Vagina (tissue), 2 donors: Measurements from ENCODE around the gene CMSS1. TPM values are rescaled to one million over a fixed set of nuclear protein-coding genes. Genes with fewer than 3 reads are reported as not detected.

Experiments used
- DNase-seq, 2 donors: peaks; one replicate each; pipeline ENCODE4 v3.0.0-alpha.2; 2017; ENCODE audit errors: extremely low spot score in 2 of 2
- H3K27ac ChIP-seq: fragments of 200-600 bp; sonication (generic); one replicate; pipeline ENCODE4 v1.5.1; 2019
- H3K27me3 ChIP-seq: fragments of 200-600 bp; sonication (generic); one replicate; pipeline ENCODE4 v1.5.1; 2019
- H3K36me3 ChIP-seq, 2 donors: fragments of 200-600 bp; sonication (generic); one replicate each; pipeline ENCODE4 v1.5.1; 2017 to 2019
- H3K4me1 ChIP-seq: fragments of 200-600 bp; sonication (generic); one replicate; pipeline ENCODE4 v1.5.1; 2019
- H3K4me3 ChIP-seq, 2 donors: fragments of 200-600 bp; sonication (generic); 1 replicate in 1 of 2; 2 replicates in 1 of 2; pipeline ENCODE4 v1.5.1; 2016 to 2019
- H3K9me3 ChIP-seq: fragments of 200-600 bp; sonication (generic); one replicate; pipeline ENCODE4 v1.5.1; 2019
- POLR2A ChIP-seq, 2 donors: fragments of 450-650 bp; IDR thresholded peaks; one replicate each; pipeline ENCODE4 v1.6.1; 2017; ENCODE audit warnings: antibody characterized with exemption in 2 of 2, mild to moderate bottlenecking in 2 of 2, moderate library complexity in 2 of 2
- POLR2AphosphoS5 ChIP-seq, 2 donors: sonication (generic); formaldehyde crosslinking; IDR thresholded peaks; one replicate each; pipeline ENCODE4 v1.9.0; 2017; ENCODE audit warnings: antibody characterized with exemption in 2 of 2, mild to moderate bottlenecking in 2 of 2, low read depth in 1 of 2; ENCODE audit not compliant: insufficient read depth in 1 of 2
- intact Hi-C: fragments of 100-400 bp; cut with DNase I; formaldehyde crosslinking; loops from one replicate; pipeline ENCODE4 v1.15.1; 2023
- total RNA-seq: library from RNA; depleted of rRNA; stranded (reverse); fragments of >200 nt; gene quantifications from one replicate; pipeline ENCODE4 v1.2.3, GENCODE V29; 2016
- TF ChIP-seq, protein P1 (sequence below), 3 experiments: fragments of 450-650 bp in 2 of 3; fragments of 200-600 bp in 1 of 3; sonication (generic) in 1 of 3; IDR thresholded peaks; one replicate each; pipeline ENCODE4 v1.5.1; 2017 to 2019; ENCODE audit warnings: antibody characterized with exemption in 3 of 3, mild to moderate bottlenecking in 2 of 3, moderate library complexity in 2 of 3

CMSS1 gene
- total RNA-seq, 1 donor from 2014 or later = 21.4 TPM

DNA sequence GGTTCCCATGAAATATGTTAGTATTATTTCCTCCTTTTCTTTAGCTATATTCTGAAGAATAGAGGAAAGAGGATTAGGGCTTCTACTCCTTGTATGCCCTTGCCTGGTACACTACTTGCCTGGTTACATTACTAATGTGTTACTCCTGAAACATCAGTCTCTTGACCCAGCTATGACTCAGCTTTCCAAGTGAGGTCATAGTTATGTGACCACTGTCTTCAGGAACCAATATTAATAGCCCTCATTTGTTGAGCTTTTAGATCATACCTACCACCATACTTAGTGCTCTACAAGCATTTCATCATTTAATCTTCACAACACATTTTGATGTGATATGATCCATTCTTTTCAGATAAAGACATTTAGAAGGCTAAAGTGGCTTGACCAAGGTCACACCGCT lies 60.3 kb downstream of the CMSS1 start:
- no peaks in the 10 kb centered on the region for H3K36me3 ChIP-seq
- H3K4me1 ChIP-seq = peaks cover 21% of the 10 kb centered on the region
- TF ChIP-seq POLR2AphosphoS5 (IDR thresholded peaks at IDR 0.05; ENCODE audit: insufficient read depth in 1 of 2, low read depth in 1 of 2) (no peak), POLR2A (IDR thresholded peaks at IDR 0.05) (no peak)
- TF ChIP-seq, protein P1, sequence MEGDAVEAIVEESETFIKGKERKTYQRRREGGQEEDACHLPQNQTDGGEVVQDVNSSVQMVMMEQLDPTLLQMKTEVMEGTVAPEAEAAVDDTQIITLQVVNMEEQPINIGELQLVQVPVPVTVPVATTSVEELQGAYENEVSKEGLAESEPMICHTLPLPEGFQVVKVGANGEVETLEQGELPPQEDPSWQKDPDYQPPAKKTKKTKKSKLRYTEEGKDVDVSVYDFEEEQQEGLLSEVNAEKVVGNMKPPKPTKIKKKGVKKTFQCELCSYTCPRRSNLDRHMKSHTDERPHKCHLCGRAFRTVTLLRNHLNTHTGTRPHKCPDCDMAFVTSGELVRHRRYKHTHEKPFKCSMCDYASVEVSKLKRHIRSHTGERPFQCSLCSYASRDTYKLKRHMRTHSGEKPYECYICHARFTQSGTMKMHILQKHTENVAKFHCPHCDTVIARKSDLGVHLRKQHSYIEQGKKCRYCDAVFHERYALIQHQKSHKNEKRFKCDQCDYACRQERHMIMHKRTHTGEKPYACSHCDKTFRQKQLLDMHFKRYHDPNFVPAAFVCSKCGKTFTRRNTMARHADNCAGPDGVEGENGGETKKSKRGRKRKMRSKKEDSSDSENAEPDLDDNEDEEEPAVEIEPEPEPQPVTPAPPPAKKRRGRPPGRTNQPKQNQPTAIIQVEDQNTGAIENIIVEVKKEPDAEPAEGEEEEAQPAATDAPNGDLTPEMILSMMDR (IDR thresholded peaks at IDR 0.05) = no peak
- no peak overlapping the region for H3K4me3 ChIP-seq
- intact Hi-C loops = loop anchor here (10.0 kb wide), 1 partner anchor 67 kb away; no protein-coding TSS in a partner anchor
- H3K27me3 ChIP-seq = no peaks in the 10 kb centered on the region
- no peaks in the 10 kb centered on the region for H3K9me3 ChIP-seq
- H3K27ac ChIP-seq = no peak overlapping the region
- no peak for DNase-seq

DNA sequence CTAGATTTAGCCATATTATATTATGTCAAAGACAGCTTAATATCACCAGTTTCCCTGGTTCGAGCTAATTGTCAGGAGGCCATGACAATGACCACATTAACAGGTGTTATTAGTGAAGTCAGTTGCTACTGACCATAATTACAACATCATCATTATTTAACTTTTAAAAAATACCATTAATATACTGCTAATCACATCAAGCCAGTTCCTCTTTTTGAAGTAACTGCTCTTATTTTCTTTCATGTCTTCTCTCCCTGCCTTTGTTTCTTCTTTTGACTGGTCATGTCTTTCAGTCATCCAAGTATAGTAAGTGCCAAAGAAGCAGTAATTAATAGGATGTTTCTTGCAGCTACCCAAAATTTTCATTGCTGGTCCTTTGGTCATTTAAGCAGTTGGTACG lies 61.6 kb downstream of the CMSS1 start:
- no peak overlapping the region for H3K27ac ChIP-seq
- intact Hi-C loops = loop anchor here (10.0 kb wide), 1 partner anchor 66 kb away; no protein-coding TSS in a partner anchor
- TF ChIP-seq, protein P1 (IDR thresholded peaks at IDR 0.05) = no peak
- TF ChIP-seq POLR2A (IDR thresholded peaks at IDR 0.05) (no peak), POLR2AphosphoS5 (IDR thresholded peaks at IDR 0.05; ENCODE audit: insufficient read depth in 1 of 2, low read depth in 1 of 2) (no peak)
- no peaks in the 10 kb centered on the region for H3K27me3 ChIP-seq
- peaks cover 21% of the 10 kb centered on the region for H3K4me1 ChIP-seq
- no peak overlapping the region for H3K4me3 ChIP-seq
- no peaks in the 10 kb centered on the region for H3K36me3 ChIP-seq
- no peaks in the 10 kb centered on the region for H3K9me3 ChIP-seq
- DNase-seq = no peak

DNA sequence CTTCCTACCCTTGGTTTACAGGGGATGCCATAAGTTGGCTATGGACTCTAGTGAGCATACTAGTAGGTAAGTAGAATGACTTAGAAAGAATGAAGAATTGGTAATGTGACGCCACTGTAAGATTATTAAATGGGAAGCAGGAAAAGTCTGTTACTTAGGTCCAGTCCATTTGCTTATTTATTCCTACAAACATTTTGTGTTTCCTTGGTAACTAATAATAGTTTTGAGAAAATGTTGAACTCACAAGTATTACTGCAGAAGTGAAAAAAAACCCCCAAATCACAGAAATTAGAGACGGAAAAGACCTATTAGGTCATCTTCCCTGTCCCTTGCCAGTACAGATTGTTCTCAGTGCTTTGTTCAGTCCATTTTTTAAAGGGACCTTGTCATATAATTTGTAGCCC lies 63.5 kb downstream of the CMSS1 start:
- H3K36me3 ChIP-seq = no peaks in the 10 kb centered on the region
- no peaks in the 10 kb centered on the region for H3K27me3 ChIP-seq
- H3K4me3 ChIP-seq = no peak overlapping the region
- no peaks in the 10 kb centered on the region for H3K9me3 ChIP-seq
- TF ChIP-seq POLR2A (IDR thresholded peaks at IDR 0.05) = no peak
- TF ChIP-seq, protein P1 (IDR thresholded peaks at IDR 0.05) = no peak
- peak in 1 of 2 donors; percentile 14 for TF ChIP-seq POLR2AphosphoS5 (IDR thresholded peaks at IDR 0.05; ENCODE audit: insufficient read depth in 1 of 2, low read depth in 1 of 2)
- no peak for DNase-seq
- peak overlapping the region; percentile 18 for H3K27ac ChIP-seq
- peaks cover 10% of the 10 kb centered on the region for H3K4me1 ChIP-seq
- intact Hi-C loops = no loop called here

DNA sequence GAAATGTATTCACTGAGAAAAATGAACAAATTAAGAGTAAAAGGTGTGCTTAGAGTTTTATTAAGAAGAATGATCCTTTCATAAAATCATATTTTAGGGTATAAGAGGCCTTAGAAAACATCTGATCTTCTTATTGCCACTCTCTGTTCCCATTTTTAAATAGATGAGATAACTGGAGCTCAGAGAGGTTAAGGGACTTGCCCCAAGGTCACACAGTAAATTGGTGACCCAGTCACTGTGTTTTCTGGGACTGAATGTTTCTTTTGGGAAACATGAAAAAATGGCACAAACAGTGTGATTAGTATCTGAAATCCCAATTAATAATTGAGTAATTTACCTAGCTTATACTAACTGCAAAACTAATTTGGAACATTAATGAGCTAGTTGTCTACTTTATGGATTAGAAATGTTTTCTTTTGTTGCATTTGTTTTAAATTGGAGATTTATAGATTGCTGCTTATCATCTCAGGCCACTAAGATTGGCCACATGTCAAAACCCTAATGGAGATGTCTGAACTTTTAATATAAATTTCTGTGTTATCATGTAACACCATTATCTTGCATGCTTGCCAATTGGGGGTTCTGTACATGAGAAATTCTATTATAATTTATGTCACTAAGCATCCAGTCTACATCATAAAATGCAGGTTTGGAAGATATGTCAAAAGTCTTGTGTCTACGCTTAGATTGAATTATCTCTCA lies 64.9 kb downstream of the CMSS1 start:
- H3K4me1 ChIP-seq = no peaks in the 10 kb centered on the region
- no peaks in the 10 kb centered on the region for H3K36me3 ChIP-seq
- no peak overlapping the region for H3K27ac ChIP-seq
- intact Hi-C loops = no loop called here
- H3K27me3 ChIP-seq = no peaks in the 10 kb centered on the region
- no peaks in the 10 kb centered on the region for H3K9me3 ChIP-seq
- H3K4me3 ChIP-seq = no peak overlapping the region
- TF ChIP-seq POLR2A (IDR thresholded peaks at IDR 0.05) (no peak), POLR2AphosphoS5 (IDR thresholded peaks at IDR 0.05; ENCODE audit: insufficient read depth in 1 of 2, low read depth in 1 of 2) (no peak)
- TF ChIP-seq, protein P1 (IDR thresholded peaks at IDR 0.05) = no peak
- no peak for DNase-seq

DNA sequence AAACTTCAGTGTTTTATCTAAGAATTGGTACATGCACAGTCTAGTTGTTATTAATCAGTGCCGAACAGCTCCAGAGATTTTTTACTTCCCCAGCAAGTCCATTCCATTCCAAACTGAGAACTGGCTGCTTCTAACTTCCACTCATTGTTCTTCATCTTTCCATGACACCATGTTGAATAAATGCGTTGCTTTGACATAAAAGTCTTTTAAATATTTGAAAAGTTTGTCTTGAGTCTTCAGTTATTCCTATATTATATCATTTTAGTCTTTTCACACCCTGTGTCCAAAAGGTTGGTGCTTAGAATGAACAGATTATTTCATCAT lies 65.4 kb downstream of the CMSS1 start:
- Histone ChIP-seq H3K4me3 (no peak overlapping the region), H3K27ac (no peak overlapping the region), H3K27me3 (no peaks in the 10 kb centered on the region), H3K9me3 (no peaks in the 10 kb centered on the region), H3K4me1 (no peaks in the 10 kb centered on the region), H3K36me3 (no peaks in the 10 kb centered on the region)
- TF ChIP-seq POLR2A (IDR thresholded peaks at IDR 0.05) (no peak), POLR2AphosphoS5 (IDR thresholded peaks at IDR 0.05; ENCODE audit: insufficient read depth in 1 of 2, low read depth in 1 of 2) (no peak)
- TF ChIP-seq, protein P1 (IDR thresholded peaks at IDR 0.05) = no peak
- no peak for DNase-seq
- intact Hi-C loops = no loop called here
